Measurements from ENCODE around the gene ABCA7. TPM values are rescaled to one million over a fixed set of nuclear protein-coding genes. Genes with fewer than 3 reads are reported as not detected.

ABCA7 gene
- total and polyA plus RNA-seq, 9 donors = 1.4 to 10.5 (median 2.5) TPM

DNA sequence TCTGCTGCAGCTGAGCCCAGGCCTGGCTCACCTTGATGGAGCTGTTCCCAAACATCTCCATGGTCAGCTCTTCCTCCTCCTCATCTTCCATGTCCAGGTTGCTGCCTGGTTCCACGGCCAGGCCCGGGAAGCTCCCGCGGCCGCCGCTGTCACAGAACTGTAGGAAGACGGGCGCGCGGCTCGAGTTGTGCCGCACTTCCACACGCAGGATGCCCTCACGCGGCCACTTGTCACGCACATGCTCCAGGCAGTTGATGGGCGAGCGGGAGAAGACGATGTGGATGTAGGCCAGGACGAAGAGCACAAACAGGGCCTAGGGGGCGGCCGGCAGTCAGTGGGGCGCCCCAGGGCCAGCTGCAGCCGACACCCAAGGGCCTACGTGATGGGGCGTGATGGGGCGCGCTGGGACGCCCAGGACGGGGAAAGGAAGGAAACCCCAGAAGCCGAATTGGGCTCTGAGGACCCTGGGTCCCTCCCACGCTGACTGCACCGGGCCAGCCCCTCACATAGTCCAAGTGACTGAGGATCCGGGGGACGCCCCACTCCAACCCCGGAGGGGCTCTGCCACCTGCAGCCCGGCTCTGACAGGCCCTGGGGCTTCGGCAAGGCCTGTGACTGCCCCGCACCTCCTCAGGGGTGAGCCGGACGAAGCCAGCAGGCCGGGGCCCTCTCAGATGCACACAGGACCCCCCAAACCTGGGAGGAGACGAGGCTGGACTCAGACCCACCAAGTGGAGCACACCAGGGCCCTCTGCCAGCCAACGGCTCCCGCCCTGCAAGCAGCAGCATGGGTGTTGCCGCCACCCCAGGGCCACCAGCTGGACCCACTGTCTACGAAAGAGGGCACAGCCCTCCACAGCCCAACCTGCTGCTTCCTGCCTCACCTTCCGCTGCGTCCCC lies 25.5 kb upstream of the ABCA7 start:
- intact Hi-C loops (cut with DNase I) = loop anchor here in 2 of 4 donors (5.0 to 10.0 kb wide), 2 partner anchors 83 to 170 kb away; partner anchors contain the start of gene POLR2E (in 1 of the 2)
- H3K9me3 ChIP-seq = no peaks in the 10 kb centered on the region
- H3K27me3 ChIP-seq = no peaks in the 10 kb centered on the region
- WGBS, 3 donors = 92 to 93% (median 93%) methylated on average over 43 to 49 of the region's 49 CpGs
- TF ChIP-seq, protein P1, sequence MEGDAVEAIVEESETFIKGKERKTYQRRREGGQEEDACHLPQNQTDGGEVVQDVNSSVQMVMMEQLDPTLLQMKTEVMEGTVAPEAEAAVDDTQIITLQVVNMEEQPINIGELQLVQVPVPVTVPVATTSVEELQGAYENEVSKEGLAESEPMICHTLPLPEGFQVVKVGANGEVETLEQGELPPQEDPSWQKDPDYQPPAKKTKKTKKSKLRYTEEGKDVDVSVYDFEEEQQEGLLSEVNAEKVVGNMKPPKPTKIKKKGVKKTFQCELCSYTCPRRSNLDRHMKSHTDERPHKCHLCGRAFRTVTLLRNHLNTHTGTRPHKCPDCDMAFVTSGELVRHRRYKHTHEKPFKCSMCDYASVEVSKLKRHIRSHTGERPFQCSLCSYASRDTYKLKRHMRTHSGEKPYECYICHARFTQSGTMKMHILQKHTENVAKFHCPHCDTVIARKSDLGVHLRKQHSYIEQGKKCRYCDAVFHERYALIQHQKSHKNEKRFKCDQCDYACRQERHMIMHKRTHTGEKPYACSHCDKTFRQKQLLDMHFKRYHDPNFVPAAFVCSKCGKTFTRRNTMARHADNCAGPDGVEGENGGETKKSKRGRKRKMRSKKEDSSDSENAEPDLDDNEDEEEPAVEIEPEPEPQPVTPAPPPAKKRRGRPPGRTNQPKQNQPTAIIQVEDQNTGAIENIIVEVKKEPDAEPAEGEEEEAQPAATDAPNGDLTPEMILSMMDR (IDR thresholded peaks at IDR 0.05) = no peak
- TF ChIP-seq EP300 (IDR thresholded peaks at IDR 0.05) (no peak), POLR2A (IDR thresholded peaks at IDR 0.05) (no peak)
- H3K4me1 ChIP-seq (ENCODE audit: insufficient read depth) = peaks cover 28% of the 10 kb centered on the region
- H3K36me3 ChIP-seq = no peaks in the 10 kb centered on the region
- H3K4me3 ChIP-seq = no peak overlapping the region
- no peak for DNase-seq
- no peak overlapping the region for H3K27ac ChIP-seq

DNA sequence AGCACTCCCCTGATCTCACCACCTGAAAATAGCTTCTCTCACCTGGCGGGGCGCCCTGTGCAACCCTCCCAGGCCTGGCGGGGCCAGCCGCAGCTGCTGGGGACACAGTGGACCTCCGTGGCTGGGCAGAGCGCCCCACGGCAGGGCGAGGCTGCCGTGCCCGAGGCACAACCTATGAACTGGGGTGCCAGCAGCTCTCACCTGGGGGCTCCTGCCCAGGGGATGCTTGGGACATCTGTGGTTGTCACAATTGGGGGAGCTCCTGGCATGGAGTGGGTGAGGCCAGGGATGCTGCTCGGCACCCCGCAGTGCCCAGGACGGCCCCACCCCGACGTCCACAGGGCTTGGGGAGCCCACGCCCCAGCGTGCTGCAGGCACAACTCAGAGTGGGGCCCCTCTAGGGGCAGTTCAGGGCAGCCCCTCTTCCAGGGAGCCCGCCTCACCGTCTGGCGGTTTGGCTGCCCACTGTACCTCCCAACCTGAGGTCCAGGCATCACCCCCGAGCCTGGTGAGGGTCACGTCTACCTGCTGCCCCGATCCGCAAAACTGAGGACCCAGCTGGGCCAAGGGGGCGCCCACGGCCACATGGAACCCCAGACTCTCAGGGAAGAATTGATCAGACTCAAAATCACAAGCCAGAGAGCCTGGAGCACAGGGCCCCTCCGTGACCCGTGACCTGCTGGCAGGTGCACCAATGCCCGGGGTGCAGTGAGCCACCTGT lies 24.7 kb upstream of the ABCA7 start:
- DNase-seq = no peak
- intact Hi-C loops (cut with DNase I) = loop anchor here in 2 of 4 donors (5.0 to 10.0 kb wide), 2 partner anchors 82 to 170 kb away; partner anchors contain the start of gene POLR2E (in 1 of the 2)
- no peak overlapping the region for H3K27ac ChIP-seq
- WGBS, 3 donors = 79 to 84% (median 83%) methylated on average over 15 to 29 of the region's 29 CpGs
- TF ChIP-seq POLR2A (IDR thresholded peaks at IDR 0.05) (no peak), EP300 (IDR thresholded peaks at IDR 0.05) (no peak)
- TF ChIP-seq, protein P1 (IDR thresholded peaks at IDR 0.05) = no peak
- H3K4me3 ChIP-seq = no peak overlapping the region
- no peaks in the 10 kb centered on the region for H3K27me3 ChIP-seq
- H3K36me3 ChIP-seq = no peaks in the 10 kb centered on the region
- peaks cover 31% of the 10 kb centered on the region for H3K4me1 ChIP-seq (ENCODE audit: insufficient read depth)
- H3K9me3 ChIP-seq = no peaks in the 10 kb centered on the region

- Histone ChIP-seq H3K4me3 (no peak overlapping the region), H3K36me3 (no peaks in the 10 kb centered on the region), H3K27ac (no peak overlapping the region), H3K4me1 (ENCODE audit: insufficient read depth) (peaks cover 30% of the 10 kb centered on the region), H3K27me3 (no peaks in the 10 kb centered on the region), H3K9me3 (no peaks in the 10 kb centered on the region)
- DNase-seq = no peak
- intact Hi-C loops (cut with DNase I) = loop anchor here in 2 of 4 donors (5.0 to 10.0 kb wide), 2 partner anchors 81 to 169 kb away; partner anchors contain the start of gene POLR2E (in 1 of the 2)
- TF ChIP-seq POLR2A (IDR thresholded peaks at IDR 0.05) (no peak), EP300 (IDR thresholded peaks at IDR 0.05) (no peak)
- TF ChIP-seq, protein P1 (IDR thresholded peaks at IDR 0.05) = no peak
- 50 to 57% (median 56%) methylated on average over 23 to 31 of the region's 31 CpGs for WGBS, 3 donors
Measured at GRCh38 chr19:1015782-1016646, 23.9 kb upstream of the ABCA7 start.
